Keratinocyte (primary cell): Measurements from ENCODE around the gene INHBE. TPM values are rescaled to one million over a fixed set of nuclear protein-coding genes. Genes with fewer than 3 reads are reported as not detected.

Experiments used
- DNase-seq: peaks from one replicate; pipeline ENCODE4 v3.0.0-alpha.2; 2011; ENCODE audit warnings: low read depth, missing footprints, low spot score
- FAIRE-seq: peaks from 2 replicates; lab custom pipeline; 2011; peaks lifted over from hg19 to GRCh38; lab: Jason Lieb, UNC
- H2AFZ ChIP-seq: 2 replicates; pipeline ENCODE4 v1.6.0; 2012; ENCODE audit warnings: low read length, control low read depth, inconsistent platforms; ENCODE audit not compliant: control insufficient read depth
- H3K27ac ChIP-seq: 2 replicates; pipeline ENCODE4 v1.5.1; 2011; ENCODE audit warnings: low read length; ENCODE audit not compliant: control insufficient read depth, insufficient read depth
- H3K27me3 ChIP-seq: 3 replicates; pipeline ENCODE4 v1.6.0; 2011; ENCODE audit warnings: low read length; ENCODE audit not compliant: control insufficient read depth, insufficient read depth; ENCODE audit errors: extremely low read depth
- H3K36me3 ChIP-seq, 2 experiments: 2 replicates in 1 of 2; 3 replicates in 1 of 2; pipeline ENCODE4 v1.5.1; 2011; ENCODE audit warnings: low read length in 2 of 2, mild to moderate bottlenecking in 1 of 2; ENCODE audit not compliant: control insufficient read depth in 2 of 2, insufficient read depth in 2 of 2; ENCODE audit errors: extremely low read depth in 1 of 2
- H3K4me1 ChIP-seq: 3 replicates; pipeline ENCODE4 v1.5.1; 2011; ENCODE audit warnings: low read length; ENCODE audit not compliant: control insufficient read depth, insufficient read depth; ENCODE audit errors: extremely low read depth
- H3K4me2 ChIP-seq: 3 replicates; pipeline ENCODE4 v1.6.0; 2011; ENCODE audit warnings: low read depth, low read length; ENCODE audit not compliant: control insufficient read depth, insufficient read depth; ENCODE audit errors: extremely low read depth
- H3K4me3 ChIP-seq, 3 experiments: fragments of 200-600 bp in 1 of 3; sonication (generic) in 1 of 3; 2 replicates in 2 of 3; 3 replicates in 1 of 3; pipeline ENCODE4 v1.5.1; 2011 to 2016; ENCODE audit warnings: low read length in 3 of 3, mild to moderate bottlenecking in 3 of 3, control low read depth in 2 of 3, inconsistent platforms in 1 of 3, low read depth in 1 of 3, mixed read lengths in 1 of 3, mixed run types in 1 of 3, moderate library complexity in 1 of 3; ENCODE audit not compliant: control insufficient read depth in 2 of 3, insufficient read depth in 2 of 3; ENCODE audit errors: extremely low read depth in 1 of 3
- H3K79me2 ChIP-seq: 2 replicates; pipeline ENCODE4 v1.6.0; 2012; ENCODE audit warnings: low read length; ENCODE audit not compliant: control insufficient read depth, insufficient read depth
- H3K9ac ChIP-seq: 3 replicates; pipeline ENCODE4 v1.6.0; 2011; ENCODE audit warnings: low read length; ENCODE audit not compliant: control insufficient read depth, insufficient read depth; ENCODE audit errors: extremely low read depth
- H3K9me1 ChIP-seq: 3 replicates; pipeline ENCODE4 v1.6.0; 2011; ENCODE audit warnings: low read length; ENCODE audit not compliant: control insufficient read depth, insufficient read depth; ENCODE audit errors: extremely low read depth
- H3K9me3 ChIP-seq: 2 replicates; pipeline ENCODE4 v1.5.1; 2012; ENCODE audit warnings: low read depth, low read length; ENCODE audit not compliant: control insufficient read depth
- H4K20me1 ChIP-seq: 3 replicates; pipeline ENCODE4 v1.6.0; 2011; ENCODE audit warnings: low read length; ENCODE audit not compliant: control insufficient read depth, insufficient read depth; ENCODE audit errors: extremely low read depth
- CTCF ChIP-seq, 3 experiments: IDR thresholded peaks in 1 of 3; conservative IDR thresholded peaks in 1 of 3; optimal IDR thresholded peaks in 1 of 3; 2 replicates in 2 of 3; 3 replicates in 1 of 3; pipeline versions ENCODE3 to v1.5.1; 2011; ENCODE audit warnings: low read length in 3 of 3, mild to moderate bottlenecking in 3 of 3, moderate library complexity in 2 of 3, control low read depth in 1 of 3, inconsistent platforms in 1 of 3; ENCODE audit not compliant: insufficient read depth in 2 of 3; ENCODE audit errors: extremely low read depth in 1 of 3
- EZH2 ChIP-seq: IDR thresholded peaks from one replicate; pipeline ENCODE4 v1.6.1; 2012; ENCODE audit warnings: inconsistent platforms, mild to moderate bottlenecking, low read length, moderate library complexity
- dilution Hi-C: fragments of 300-500 bp; cut with MboI; formaldehyde crosslinking; loops from one replicate; pipeline ENCODE4 v1.7.0; 2020; ENCODE audit warnings: low sequenced_read_pairs; ENCODE audit not compliant: extremely low pct_ligation_motif_present
- polyA plus RNA-seq, 5 experiments: library from polyadenylated mRNA; depleted of rRNA in 3 of 5; stranded (reverse) in 3 of 5; stranded (forward) in 1 of 5; unstranded in 1 of 5; fragments of >200 nt; gene quantifications; 1 replicate in 1 of 5; 2 replicates in 3 of 5; 3 replicates in 1 of 5; pipeline versions ENCODE4 v1.2.1 to v1.2.3, GENCODE V29; 2011 to 2012; ENCODE audit warnings: missing spikeins in 2 of 5, low read depth in 1 of 5, low replicate concordance in 1 of 5

INHBE gene
- polyA plus RNA-seq, 1 donor (not counting 4 experiments of a cell fraction or from before 2014, with no cell fraction given), result not detected

- Histone ChIP-seq H3K4me1 (peaks cover 2% of the 10 kb centered on the region), H3K9ac (no peak overlapping the region), H2AFZ (no peak overlapping the region), H3K36me3 (peaks cover 0 to 8% of the 10 kb centered on the region in 2 experiments), H3K4me3 (no peak overlapping the region), H3K9me1 (no peaks in the 10 kb centered on the region), H4K20me1 (no peaks in the 10 kb centered on the region), H3K4me2 (no peak overlapping the region), H3K27ac (no peak overlapping the region), H3K79me2 (peaks cover 17% of the 10 kb centered on the region), H3K27me3 (no peaks in the 10 kb centered on the region), H3K9me3 (no peaks in the 10 kb centered on the region)
- TF ChIP-seq EZH2 (no peak), CTCF (optimal IDR thresholded peaks at IDR 0.05 in 1 of 3, IDR thresholded peaks at IDR 0.05 in 1 of 3, conservative IDR thresholded peaks at IDR 0.05 in 1 of 3; ENCODE audit: extremely low read depth in 1 of 3, insufficient read depth in 2 of 3, low read length in 3 of 3) (no peak)
- no peak for FAIRE-seq
- DNase-seq, result no peak
- dilution Hi-C loops, result no loop called here
Measured at GRCh38 chr12:57418255-57418654, 36.9 kb upstream of the INHBE start.

- Histone ChIP-seq H3K9me1 (no peaks in the 10 kb centered on the region), H3K27ac (no peak overlapping the region), H3K4me2 (no peak overlapping the region), H3K27me3 (no peaks in the 10 kb centered on the region), H3K4me1 (peaks cover 2% of the 10 kb centered on the region), H3K9ac (no peak overlapping the region), H3K36me3 (peaks cover 0 to 8% of the 10 kb centered on the region in 2 experiments), H4K20me1 (no peaks in the 10 kb centered on the region), H3K9me3 (no peaks in the 10 kb centered on the region), H3K79me2 (peaks cover 20% of the 10 kb centered on the region), H3K4me3 (no peak overlapping the region), H2AFZ (no peak overlapping the region)
- DNase-seq, result no peak
- dilution Hi-C loops, result no loop called here
- FAIRE-seq, result no peak
- no peak for TF ChIP-seq EZH2
- TF ChIP-seq CTCF (optimal IDR thresholded peaks at IDR 0.05 in 1 of 3, IDR thresholded peaks at IDR 0.05 in 1 of 3, conservative IDR thresholded peaks at IDR 0.05 in 1 of 3; ENCODE audit: extremely low read depth in 1 of 3, insufficient read depth in 2 of 3, low read length in 3 of 3), result no peak
Measured at GRCh38 chr12:57419495-57419894, 35.6 kb upstream of the INHBE start.
